NCI-H1105 (cell line): ENCODE measurements around the gene ZNF860.

Source experiments
- DNase-seq: peaks from one replicate; lab custom pipeline; 2025; lab: John Stamatoyannopoulos, UW

ZNF860 gene

GRCh38 chr3:31981206-31982181 is at the start of gene ZNF860, which contains the start of gene OSBPL10:
Gene ZNF860 (plus strand): TSS chr3:31981750. CDS start chr3:31989080, 7,330 bp downstream.
Gene OSBPL10 (minus strand): TSS chr3:31981262. CDS start chr3:31981179, 83 bp downstream.
- no peak for DNase-seq

GRCh38 chr3:31932990-31933389 is 48.6 kb upstream of the ZNF860 start:
- DNase-seq: no peak

- DNase-seq: no peak
These were observed 47.5 kb upstream of the ZNF860 start for GRCh38 chr3:31934018-31934417.

- no peak for DNase-seq
These were observed 46.7 kb upstream of the ZNF860 start for GRCh38 chr3:31934866-31935265.

GRCh38 chr3:31936420-31937060 is 45.0 kb upstream of the ZNF860 start:
- no peak for DNase-seq

- DNase-seq: no peak
These were observed 44.3 kb upstream of the ZNF860 start for GRCh38 chr3:31937225-31937624.

GRCh38 chr3:31942446-31942845 is 39.1 kb upstream of the ZNF860 start:
- no peak for DNase-seq

- no peak for DNase-seq
These were observed 38.5 kb upstream of the ZNF860 start for GRCh38 chr3:31943041-31943440.

GRCh38 chr3:31945738-31946052 is 35.9 kb upstream of the ZNF860 start:
- no peak for DNase-seq

GRCh38 chr3:31946484-31947081 is 35.0 kb upstream of the ZNF860 start:
- DNase-seq: no peak

- no peak for DNase-seq
These were observed 34.4 kb upstream of the ZNF860 start for GRCh38 chr3:31947162-31947561.

- DNase-seq: no peak
These were observed 33.9 kb upstream of the ZNF860 start for GRCh38 chr3:31947671-31948091.

- DNase-seq: no peak
These were observed 33.3 kb upstream of the ZNF860 start for GRCh38 chr3:31948280-31948679.

- DNase-seq: no peak
These were observed 29.3 kb upstream of the ZNF860 start for GRCh38 chr3:31952205-31952604.

GRCh38 chr3:31953091-31953490 is 28.5 kb upstream of the ZNF860 start:
- DNase-seq: no peak

- DNase-seq: no peak
These were observed 27.9 kb upstream of the ZNF860 start for GRCh38 chr3:31953636-31954035.

GRCh38 chr3:31955581-31955980 is 26.0 kb upstream of the ZNF860 start:
- no peak for DNase-seq

- no peak for DNase-seq
These were observed 24.4 kb upstream of the ZNF860 start for GRCh38 chr3:31957106-31957505.

- peak; percentile 55 for DNase-seq
These were observed 22.8 kb upstream of the ZNF860 start for GRCh38 chr3:31958701-31959152.

- no peak for DNase-seq
These were observed 22.3 kb upstream of the ZNF860 start for GRCh38 chr3:31959251-31959650.

- no peak for DNase-seq
These were observed 21.4 kb upstream of the ZNF860 start for GRCh38 chr3:31959951-31960792.
